Suprapubic skin (tissue), 4 donors: Measurements from ENCODE around the gene QSOX1. TPM values are rescaled to one million over a fixed set of nuclear protein-coding genes. Genes with fewer than 3 reads are reported as not detected.

ENCODE experiments used
- DNase-seq, 2 donors: peaks; one replicate each; pipeline ENCODE4 v3.0.0-alpha.2; 2019; ENCODE audit warnings: low spot score in 2 of 2
- H3K27ac ChIP-seq: fragments of 200-600 bp; sonication (generic); one replicate; pipeline ENCODE4 v1.5.1; 2019
- H3K27me3 ChIP-seq: fragments of 200-600 bp; sonication (generic); one replicate; pipeline ENCODE4 v1.5.1; 2019
- H3K36me3 ChIP-seq: fragments of 200-600 bp; sonication (generic); one replicate; pipeline ENCODE4 v1.5.1; 2019
- H3K4me1 ChIP-seq: fragments of 200-600 bp; sonication (generic); one replicate; pipeline ENCODE4 v1.5.1; 2019
- H3K4me3 ChIP-seq: fragments of 200-600 bp; sonication (generic); one replicate; pipeline ENCODE4 v1.5.1; 2019; ENCODE audit warnings: mild to moderate bottlenecking
- H3K9me3 ChIP-seq: fragments of 200-600 bp; sonication (generic); one replicate; pipeline ENCODE4 v1.5.1; 2019
- EP300 ChIP-seq: sonication (generic); formaldehyde crosslinking; IDR thresholded peaks from one replicate; pipeline ENCODE4 v1.6.1; 2017; ENCODE audit warnings: antibody characterized with exemption
- POLR2A ChIP-seq, 2 donors: fragments of 450-650 bp; IDR thresholded peaks; one replicate each; pipeline ENCODE4 v1.6.1; 2017; ENCODE audit warnings: antibody characterized with exemption in 2 of 2, mild to moderate bottlenecking in 2 of 2, moderate library complexity in 2 of 2
- POLR2AphosphoS5 ChIP-seq, 3 donors: sonication (generic); formaldehyde crosslinking; IDR thresholded peaks; one replicate each; pipeline ENCODE4 v1.6.1; 2017; ENCODE audit warnings: antibody characterized with exemption in 3 of 3
- WGBS: methylation state at CpG from one replicate; pipeline ENCODE4 v1.1.5; 2018; 5-methylcytosine and 5-hydroxymethylcytosine counted together
- total RNA-seq, 4 donors: library from RNA; depleted of rRNA; stranded (reverse); fragments of >200 nt; gene quantifications; one replicate each; pipeline ENCODE4 v1.1.0, GENCODE V29; 2016
- TF ChIP-seq, protein P1 (sequence below), 2 donors: fragments of 200-600 bp in 1 of 2; fragments of 450-650 bp in 1 of 2; sonication (generic) in 1 of 2; IDR thresholded peaks; one replicate each; pipeline ENCODE4 v1.5.1; 2016 to 2019; ENCODE audit warnings: antibody characterized with exemption in 2 of 2, mild to moderate bottlenecking in 1 of 2, moderate library complexity in 1 of 2

The QSOX1 gene
- total RNA-seq, 4 donors from 2014 or later = 56.6 to 66.1 (median 61.5) TPM

DNA sequence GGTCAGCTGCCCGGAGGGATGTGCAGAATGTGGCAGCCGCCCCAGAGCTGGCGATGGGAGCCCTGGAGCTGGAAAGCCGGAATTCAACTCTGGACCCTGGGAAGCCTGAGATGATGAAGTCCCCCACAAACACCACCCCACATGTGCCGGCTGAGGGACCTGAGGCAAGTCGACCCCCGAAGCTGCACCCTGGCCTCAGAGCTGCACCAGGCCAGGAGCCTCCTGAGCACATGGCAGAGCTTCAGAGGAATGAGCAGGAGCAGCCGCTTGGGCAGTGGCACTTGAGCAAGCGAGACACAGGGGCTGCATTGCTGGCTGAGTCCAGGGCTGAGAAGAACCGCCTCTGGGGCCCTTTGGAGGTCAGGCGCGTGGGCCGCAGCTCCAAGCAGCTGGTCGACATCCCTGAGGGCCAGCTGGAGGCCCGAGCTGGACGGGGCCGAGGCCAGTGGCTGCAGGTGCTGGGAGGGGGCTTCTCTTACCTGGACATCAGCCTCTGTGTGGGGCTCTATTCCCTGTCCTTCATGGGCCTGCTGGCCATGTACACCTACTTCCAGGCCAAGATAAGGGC is 41.9 kb downstream of the QSOX1 start:
- no peaks in the 10 kb centered on the region for H3K27me3 ChIP-seq
- H3K36me3 ChIP-seq = peaks cover 55% of the 10 kb centered on the region
- 96% methylated on average over 8 of the region's 17 CpGs for WGBS
- no peak overlapping the region for H3K27ac ChIP-seq
- no peaks in the 10 kb centered on the region for H3K9me3 ChIP-seq
- H3K4me1 ChIP-seq = no peaks in the 10 kb centered on the region
- no peak overlapping the region for H3K4me3 ChIP-seq
- TF ChIP-seq POLR2A (IDR thresholded peaks at IDR 0.05) (no peak), POLR2AphosphoS5 (IDR thresholded peaks at IDR 0.05) (no peak), EP300 (no peak)
- TF ChIP-seq, protein P1, sequence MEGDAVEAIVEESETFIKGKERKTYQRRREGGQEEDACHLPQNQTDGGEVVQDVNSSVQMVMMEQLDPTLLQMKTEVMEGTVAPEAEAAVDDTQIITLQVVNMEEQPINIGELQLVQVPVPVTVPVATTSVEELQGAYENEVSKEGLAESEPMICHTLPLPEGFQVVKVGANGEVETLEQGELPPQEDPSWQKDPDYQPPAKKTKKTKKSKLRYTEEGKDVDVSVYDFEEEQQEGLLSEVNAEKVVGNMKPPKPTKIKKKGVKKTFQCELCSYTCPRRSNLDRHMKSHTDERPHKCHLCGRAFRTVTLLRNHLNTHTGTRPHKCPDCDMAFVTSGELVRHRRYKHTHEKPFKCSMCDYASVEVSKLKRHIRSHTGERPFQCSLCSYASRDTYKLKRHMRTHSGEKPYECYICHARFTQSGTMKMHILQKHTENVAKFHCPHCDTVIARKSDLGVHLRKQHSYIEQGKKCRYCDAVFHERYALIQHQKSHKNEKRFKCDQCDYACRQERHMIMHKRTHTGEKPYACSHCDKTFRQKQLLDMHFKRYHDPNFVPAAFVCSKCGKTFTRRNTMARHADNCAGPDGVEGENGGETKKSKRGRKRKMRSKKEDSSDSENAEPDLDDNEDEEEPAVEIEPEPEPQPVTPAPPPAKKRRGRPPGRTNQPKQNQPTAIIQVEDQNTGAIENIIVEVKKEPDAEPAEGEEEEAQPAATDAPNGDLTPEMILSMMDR (IDR thresholded peaks at IDR 0.05) = no peak
- no peak for DNase-seq

DNA sequence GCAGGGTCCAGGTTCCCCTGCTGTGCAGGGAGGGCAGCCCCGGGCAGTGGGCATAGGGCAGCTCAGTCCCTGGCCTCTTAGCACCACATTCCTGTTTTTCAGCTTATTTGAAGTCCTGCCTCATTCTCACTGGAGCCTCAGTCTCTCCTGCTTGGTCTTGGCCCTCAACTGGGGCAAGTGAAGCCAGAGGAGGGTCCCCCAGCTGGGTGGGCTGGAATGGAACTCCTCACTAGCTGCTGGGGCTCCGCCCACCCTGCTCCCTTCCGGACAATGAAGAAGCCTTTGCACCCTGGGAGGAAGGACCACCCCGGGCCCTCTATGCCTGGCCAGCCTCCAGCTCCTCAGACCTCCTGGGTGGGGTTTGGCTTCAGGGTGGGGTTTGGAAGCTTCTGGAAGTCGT is 42.6 kb downstream of the QSOX1 start:
- H3K4me1 ChIP-seq = no peaks in the 10 kb centered on the region
- H3K27ac ChIP-seq = no peak overlapping the region
- H3K4me3 ChIP-seq = no peak overlapping the region
- H3K36me3 ChIP-seq = peaks cover 48% of the 10 kb centered on the region
- WGBS = 70% methylated on average over 3 of the region's 5 CpGs
- H3K9me3 ChIP-seq = no peaks in the 10 kb centered on the region
- TF ChIP-seq EP300 (no peak), POLR2A (IDR thresholded peaks at IDR 0.05) (no peak), POLR2AphosphoS5 (IDR thresholded peaks at IDR 0.05) (no peak)
- TF ChIP-seq, protein P1 (IDR thresholded peaks at IDR 0.05) = no peak
- H3K27me3 ChIP-seq = no peaks in the 10 kb centered on the region
- DNase-seq = no peak

DNA sequence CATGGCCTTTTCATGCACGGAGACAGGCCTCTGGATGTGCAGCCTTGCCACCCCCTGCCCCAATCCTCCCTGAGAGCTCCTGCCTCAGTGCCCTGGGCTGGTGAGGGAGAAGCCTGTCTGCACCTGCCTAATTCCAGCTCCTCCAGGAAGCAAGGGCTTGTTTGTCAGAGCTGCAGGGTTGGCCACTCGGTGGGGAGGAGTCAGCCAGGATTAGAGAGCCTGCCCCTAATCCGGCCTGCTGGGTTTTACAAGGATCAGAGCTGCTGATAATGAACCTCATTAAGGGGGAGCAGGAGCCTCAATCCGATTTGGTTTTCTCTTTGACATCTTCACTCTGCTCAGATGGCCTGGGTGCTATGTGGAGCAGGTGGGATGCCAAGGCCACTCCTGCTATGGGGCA is 43.5 kb downstream of the QSOX1 start:
- H3K36me3 ChIP-seq = peaks cover 46% of the 10 kb centered on the region
- no peaks in the 10 kb centered on the region for H3K27me3 ChIP-seq
- H3K4me3 ChIP-seq = no peak overlapping the region
- no peaks in the 10 kb centered on the region for H3K4me1 ChIP-seq
- H3K27ac ChIP-seq = no peak overlapping the region
- TF ChIP-seq, protein P1 (IDR thresholded peaks at IDR 0.05) = no peak
- TF ChIP-seq POLR2AphosphoS5 (IDR thresholded peaks at IDR 0.05) (no peak), POLR2A (IDR thresholded peaks at IDR 0.05) (no peak), EP300 (no peak)
- 67% methylated on average over 4 of the region's 4 CpGs for WGBS
- H3K9me3 ChIP-seq = no peaks in the 10 kb centered on the region
- no peak for DNase-seq

DNA sequence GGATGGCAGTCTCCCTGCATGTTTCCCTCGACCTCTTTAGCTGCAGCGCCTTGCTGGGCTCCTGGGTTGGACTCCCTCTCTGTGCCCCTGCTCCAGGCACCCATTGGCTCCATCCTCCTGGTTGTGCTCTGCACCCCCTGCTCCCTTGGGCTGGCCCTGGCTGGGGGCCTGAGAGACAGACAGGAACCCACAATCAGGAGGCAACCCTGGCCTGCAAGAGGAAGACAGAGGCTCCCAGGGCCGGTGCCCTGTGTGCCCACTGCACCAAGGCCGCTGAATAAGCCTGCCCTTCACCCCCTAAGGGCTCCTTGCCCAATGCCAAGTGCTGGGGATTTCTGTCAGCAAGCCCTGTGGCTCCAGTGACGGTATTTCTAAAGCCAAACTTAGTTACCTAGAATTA is 43.9 kb downstream of the QSOX1 start:
- WGBS = 88% methylated on average over 5 of the region's 5 CpGs
- no peak for DNase-seq
- H3K4me1 ChIP-seq = no peaks in the 10 kb centered on the region
- H3K36me3 ChIP-seq = peaks cover 44% of the 10 kb centered on the region
- H3K27me3 ChIP-seq = no peaks in the 10 kb centered on the region
- no peaks in the 10 kb centered on the region for H3K9me3 ChIP-seq
- TF ChIP-seq POLR2A (IDR thresholded peaks at IDR 0.05) = no peak
- TF ChIP-seq EP300 = no peak
- TF ChIP-seq, protein P1 (IDR thresholded peaks at IDR 0.05) = no peak
- no peak for TF ChIP-seq POLR2AphosphoS5 (IDR thresholded peaks at IDR 0.05)
- H3K4me3 ChIP-seq = no peak overlapping the region
- H3K27ac ChIP-seq = no peak overlapping the region

DNA sequence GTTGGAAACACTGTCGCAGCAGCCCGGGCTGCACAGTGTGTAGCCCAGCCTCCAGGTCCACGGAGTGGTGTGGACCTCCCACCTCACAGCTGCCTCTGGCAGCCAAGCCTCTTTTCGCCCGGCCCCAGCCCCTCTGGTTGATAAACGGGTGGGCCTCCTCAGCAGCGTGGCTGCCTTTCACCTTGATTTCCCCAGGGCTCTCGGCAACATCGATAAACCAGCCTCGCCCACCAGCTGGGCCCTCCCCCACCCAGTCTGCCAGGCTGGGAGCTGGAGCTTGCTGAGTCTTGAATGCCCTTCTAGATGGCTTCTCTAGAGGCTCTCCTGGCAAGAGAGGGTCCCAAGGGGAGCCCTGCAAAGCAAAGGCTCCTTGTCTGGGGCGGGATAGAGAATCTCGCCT is 44.3 kb downstream of the QSOX1 start:
- Histone ChIP-seq H3K9me3 (no peaks in the 10 kb centered on the region), H3K4me1 (no peaks in the 10 kb centered on the region), H3K4me3 (no peak overlapping the region), H3K27me3 (no peaks in the 10 kb centered on the region), H3K36me3 (peaks cover 40% of the 10 kb centered on the region), H3K27ac (no peak overlapping the region)
- no peak for DNase-seq
- WGBS = 84% methylated on average over 9 of the region's 12 CpGs
- no peak for TF ChIP-seq POLR2AphosphoS5 (IDR thresholded peaks at IDR 0.05)
- TF ChIP-seq POLR2A (IDR thresholded peaks at IDR 0.05) = no peak
- TF ChIP-seq, protein P1 (IDR thresholded peaks at IDR 0.05) = no peak
- TF ChIP-seq EP300 = no peak
